RWPE2 (cell line): ENCODE measurements around the gene CD300LG.

Experiments used
- ATAC-seq: fragments of 200-7000 bp; cut with Tn5 transposase; 3 replicates; pipeline ENCODE4 v1.9.1; 2021; ENCODE audit warnings: low read depth
- DNase-seq: peaks from one replicate; pipeline ENCODE4 v3.0.0-alpha.2; 2020; ENCODE audit warnings: low spot score
- H3K27ac ChIP-seq: fragments of 450-650 bp; 2 replicates; pipeline ENCODE4 v1.5.1; 2017; ENCODE audit warnings: mild to moderate bottlenecking; ENCODE audit not compliant: poor library complexity, severe bottlenecking
- H3K27me3 ChIP-seq: fragments of 250-450 bp; sonication (Bioruptor Pico); 2 replicates; pipeline ENCODE4 v1.5.1; 2021; ENCODE audit warnings: mild to moderate bottlenecking, moderate library complexity; ENCODE audit not compliant: insufficient read depth, poor library complexity, severe bottlenecking
- H3K36me3 ChIP-seq: fragments of 250-450 bp; sonication (Bioruptor Pico); 2 replicates; pipeline ENCODE4 v1.5.1; 2020; ENCODE audit warnings: low read depth, mild to moderate bottlenecking, moderate library complexity
- H3K4me1 ChIP-seq: fragments of 250-450 bp; sonication (Bioruptor Pico); 2 replicates; pipeline ENCODE4 v1.5.1; 2021; ENCODE audit warnings: mild to moderate bottlenecking, moderate library complexity; ENCODE audit not compliant: insufficient read depth, poor library complexity, severe bottlenecking
- H3K4me3 ChIP-seq: fragments of 250-450 bp; sonication (Bioruptor Pico); 2 replicates; pipeline ENCODE4 v1.5.1; 2021; ENCODE audit warnings: mild to moderate bottlenecking, moderate library complexity; ENCODE audit not compliant: severe bottlenecking
- H3K9me3 ChIP-seq: fragments of 250-450 bp; sonication (Bioruptor Pico); 2 replicates; pipeline ENCODE4 v1.5.1; 2021; ENCODE audit warnings: mild to moderate bottlenecking, moderate library complexity; ENCODE audit not compliant: severe bottlenecking
- TF ChIP-seq, protein P1 (sequence below): fragments of 450-650 bp; IDR thresholded peaks from one replicate; pipeline ENCODE4 v1.5.1; 2017; ENCODE audit warnings: mild to moderate bottlenecking, moderate library complexity; ENCODE audit not compliant: poor library complexity, severe bottlenecking

The CD300LG gene

DNA sequence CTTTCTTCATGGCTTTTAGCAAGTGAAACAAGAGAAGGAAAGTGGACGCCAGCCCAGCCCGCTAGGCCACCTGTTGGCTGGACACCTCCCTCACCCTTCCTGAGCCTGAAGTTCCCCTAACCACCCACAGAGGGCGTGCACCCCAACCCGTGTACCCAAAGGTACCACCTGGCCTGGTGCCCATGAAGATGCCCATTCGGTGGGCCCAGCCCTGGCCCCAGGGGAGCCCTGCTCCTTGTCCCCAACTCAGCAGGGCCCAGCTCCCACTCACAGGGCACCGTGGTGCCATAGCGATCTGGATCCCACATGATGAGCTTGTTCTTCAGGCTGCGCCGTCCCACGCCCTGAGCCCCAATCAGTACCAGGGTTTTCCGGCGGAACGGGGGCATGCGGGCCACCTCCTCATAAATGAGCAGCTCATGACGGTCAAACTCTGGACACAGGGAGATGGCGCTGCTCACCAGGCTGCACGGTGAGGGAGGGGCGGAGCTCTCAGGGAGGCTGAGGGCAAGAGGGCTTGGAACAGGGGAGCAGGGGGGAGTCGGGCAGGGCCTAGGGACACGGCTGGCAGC is 33.5 kb downstream of the CD300LG start:
- DNase-seq (no peak), ATAC-seq (0 out of 3 replicates have a peak, but pooled peaks have one; percentile 5)
- Histone ChIP-seq H3K36me3 (no peaks in the 10 kb centered on the region), H3K9me3 (no peaks in the 10 kb centered on the region), H3K4me1 (no peaks in the 10 kb centered on the region), H3K27me3 (no peaks in the 10 kb centered on the region), H3K27ac (no peak overlapping the region), H3K4me3 (no peak overlapping the region)
- TF ChIP-seq, protein P1, sequence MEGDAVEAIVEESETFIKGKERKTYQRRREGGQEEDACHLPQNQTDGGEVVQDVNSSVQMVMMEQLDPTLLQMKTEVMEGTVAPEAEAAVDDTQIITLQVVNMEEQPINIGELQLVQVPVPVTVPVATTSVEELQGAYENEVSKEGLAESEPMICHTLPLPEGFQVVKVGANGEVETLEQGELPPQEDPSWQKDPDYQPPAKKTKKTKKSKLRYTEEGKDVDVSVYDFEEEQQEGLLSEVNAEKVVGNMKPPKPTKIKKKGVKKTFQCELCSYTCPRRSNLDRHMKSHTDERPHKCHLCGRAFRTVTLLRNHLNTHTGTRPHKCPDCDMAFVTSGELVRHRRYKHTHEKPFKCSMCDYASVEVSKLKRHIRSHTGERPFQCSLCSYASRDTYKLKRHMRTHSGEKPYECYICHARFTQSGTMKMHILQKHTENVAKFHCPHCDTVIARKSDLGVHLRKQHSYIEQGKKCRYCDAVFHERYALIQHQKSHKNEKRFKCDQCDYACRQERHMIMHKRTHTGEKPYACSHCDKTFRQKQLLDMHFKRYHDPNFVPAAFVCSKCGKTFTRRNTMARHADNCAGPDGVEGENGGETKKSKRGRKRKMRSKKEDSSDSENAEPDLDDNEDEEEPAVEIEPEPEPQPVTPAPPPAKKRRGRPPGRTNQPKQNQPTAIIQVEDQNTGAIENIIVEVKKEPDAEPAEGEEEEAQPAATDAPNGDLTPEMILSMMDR = peak; percentile 73

DNA sequence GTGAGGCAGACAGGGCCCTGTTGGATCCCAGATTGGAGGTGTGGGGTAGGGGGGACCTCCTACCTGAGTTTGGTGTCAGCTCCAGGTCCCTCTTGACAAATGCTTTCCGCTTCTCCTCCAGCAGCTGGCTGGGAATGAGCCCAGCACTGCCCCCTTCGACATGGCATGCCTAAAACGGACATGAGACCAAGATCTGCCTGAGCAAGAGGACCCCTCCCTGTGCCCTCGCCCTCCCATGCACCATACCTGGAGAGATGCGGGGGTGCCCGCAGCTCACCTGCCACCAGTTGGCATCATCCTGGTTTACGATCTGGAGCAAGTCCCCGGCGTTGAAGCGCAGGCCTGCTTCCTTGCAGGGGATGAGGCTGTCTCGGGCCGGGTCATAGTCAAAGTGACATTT is 34.2 kb downstream of the CD300LG start:
- DNase-seq (no peak), ATAC-seq (no peak)
- no peaks in the 10 kb centered on the region for H3K36me3 ChIP-seq
- TF ChIP-seq, protein P1 = no peak
- no peak overlapping the region for H3K27ac ChIP-seq
- H3K27me3 ChIP-seq = no peaks in the 10 kb centered on the region
- H3K4me3 ChIP-seq = no peak overlapping the region
- H3K4me1 ChIP-seq = no peaks in the 10 kb centered on the region
- no peaks in the 10 kb centered on the region for H3K9me3 ChIP-seq

DNA sequence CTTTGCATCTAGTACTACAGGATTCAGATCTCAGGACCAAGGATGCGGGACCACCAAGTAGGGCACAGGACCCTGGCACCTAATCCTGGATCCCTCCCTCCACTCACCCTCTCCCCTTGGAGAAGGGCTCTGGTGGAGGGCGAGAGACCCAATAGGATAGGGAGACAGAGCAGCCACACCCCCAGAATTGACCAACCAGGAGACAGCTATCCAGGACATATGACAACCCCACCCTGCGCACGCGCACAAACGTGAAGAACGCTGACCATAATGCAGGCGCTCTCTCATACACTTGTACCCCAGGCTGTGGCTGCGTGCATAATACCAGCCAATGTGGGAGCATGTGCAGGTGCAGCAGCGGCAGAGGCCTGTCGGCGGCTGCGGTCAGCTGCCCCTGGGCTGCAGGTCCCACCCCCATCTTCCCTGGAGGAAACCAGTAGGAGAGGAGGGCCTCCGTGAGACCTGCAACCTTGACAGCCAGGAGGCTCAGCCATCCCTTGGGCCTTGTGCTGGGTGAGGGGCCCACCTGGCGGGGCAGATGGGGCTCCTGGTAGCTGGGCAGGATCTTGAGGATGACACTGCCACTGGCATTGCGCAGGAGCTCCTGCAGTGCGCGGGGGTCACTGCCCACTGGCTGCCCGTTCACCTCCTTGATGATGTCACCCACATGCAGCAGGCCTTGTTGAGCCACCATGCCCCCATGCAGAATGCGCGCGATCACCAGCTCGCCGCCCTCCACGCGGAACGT is 35.0 kb downstream of the CD300LG start:
- Histone ChIP-seq H3K4me1 (no peaks in the 10 kb centered on the region), H3K27ac (no peak overlapping the region), H3K4me3 (no peak overlapping the region), H3K36me3 (no peaks in the 10 kb centered on the region), H3K27me3 (no peaks in the 10 kb centered on the region), H3K9me3 (no peaks in the 10 kb centered on the region)
- no peak for DNase-seq
- TF ChIP-seq, protein P1 = no peak
- no peak for ATAC-seq

DNA sequence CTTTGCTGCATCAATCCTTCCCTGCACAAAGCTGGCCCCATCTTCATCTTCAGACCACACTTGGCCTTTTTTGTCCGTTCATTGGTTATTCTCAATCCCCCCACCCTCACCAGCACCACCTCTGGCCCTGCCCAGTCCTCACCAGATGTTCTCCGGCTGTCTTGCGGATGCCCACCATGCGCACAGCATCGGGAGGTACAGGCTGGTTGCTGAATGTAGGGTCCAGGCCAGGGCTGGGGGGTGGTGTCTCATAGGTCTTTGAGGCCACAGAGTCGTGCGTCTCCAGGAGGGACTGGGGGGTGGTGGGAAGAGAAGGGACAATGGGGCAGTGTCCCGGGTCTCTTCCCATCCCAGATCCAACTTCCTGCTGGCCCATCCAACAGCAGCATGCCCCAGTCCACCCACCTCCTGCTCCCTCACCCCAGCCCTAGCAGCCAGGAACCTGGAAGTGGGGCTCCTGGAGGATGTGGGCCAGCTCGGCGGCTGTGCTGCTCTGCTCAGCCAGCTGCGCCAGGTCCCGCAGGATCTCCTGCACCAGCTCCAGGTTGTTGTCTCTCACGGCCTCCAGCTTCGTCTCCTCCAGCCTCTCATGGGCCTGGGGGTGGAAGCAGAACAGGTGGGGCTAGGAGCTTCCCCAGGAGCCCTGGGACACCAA is 35.9 kb downstream of the CD300LG start:
- H3K36me3 ChIP-seq = no peaks in the 10 kb centered on the region
- TF ChIP-seq, protein P1 = no peak
- no peak overlapping the region for H3K27ac ChIP-seq

DNA sequence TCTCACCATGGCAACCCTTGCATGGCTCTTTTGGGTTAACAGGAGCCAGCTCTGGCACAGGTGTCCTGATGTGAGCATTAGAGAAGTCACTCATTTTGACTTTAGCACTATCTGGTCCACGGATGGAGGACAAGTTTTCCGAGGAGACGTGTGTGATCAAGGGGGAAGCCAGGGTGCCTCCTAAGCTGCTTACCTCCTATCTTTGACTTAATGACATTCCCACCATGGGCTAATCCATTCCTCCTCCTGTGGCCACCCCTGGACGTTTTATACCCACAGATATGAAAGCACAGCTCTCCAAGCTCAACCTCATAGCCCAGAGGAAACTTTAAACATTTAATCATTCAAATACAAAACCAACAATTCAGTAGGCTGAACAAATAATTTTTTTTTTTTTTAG is 41.6 kb downstream of the CD300LG start:
- H3K4me1 ChIP-seq = no peaks in the 10 kb centered on the region
- ATAC-seq (no peak), DNase-seq (no peak)
- H3K4me3 ChIP-seq = no peak overlapping the region
- H3K27ac ChIP-seq = no peak overlapping the region
- H3K27me3 ChIP-seq = no peaks in the 10 kb centered on the region
- TF ChIP-seq, protein P1 = no peak
- no peaks in the 10 kb centered on the region for H3K9me3 ChIP-seq
- H3K36me3 ChIP-seq = no peaks in the 10 kb centered on the region

More for the DNA sequence above, 35.9 kb downstream of the CD300LG start:
- Histone ChIP-seq H3K4me1 (no peaks in the 10 kb centered on the region), H3K4me3 (no peak overlapping the region), H3K9me3 (no peaks in the 10 kb centered on the region), H3K27me3 (no peaks in the 10 kb centered on the region)
- DNase-seq (no peak), ATAC-seq (no peak)
